GM21786 (cell line): ENCODE data around the gene CRTAC1.

Experiments used
- ATAC-seq: cut with Tn5 transposase; IDR thresholded peaks from one replicate; pipeline ENCODE4 v1.9.1; 2021; ENCODE audit not compliant: unreplicated experiment

Gene CRTAC1

GRCh38 chr10:97924678-97925077 is 105.7 kb downstream of the CRTAC1 start:
- no peak for ATAC-seq

GRCh38 chr10:97923476-97923875 is 106.9 kb downstream of the CRTAC1 start:
- ATAC-seq = no peak

DNA sequence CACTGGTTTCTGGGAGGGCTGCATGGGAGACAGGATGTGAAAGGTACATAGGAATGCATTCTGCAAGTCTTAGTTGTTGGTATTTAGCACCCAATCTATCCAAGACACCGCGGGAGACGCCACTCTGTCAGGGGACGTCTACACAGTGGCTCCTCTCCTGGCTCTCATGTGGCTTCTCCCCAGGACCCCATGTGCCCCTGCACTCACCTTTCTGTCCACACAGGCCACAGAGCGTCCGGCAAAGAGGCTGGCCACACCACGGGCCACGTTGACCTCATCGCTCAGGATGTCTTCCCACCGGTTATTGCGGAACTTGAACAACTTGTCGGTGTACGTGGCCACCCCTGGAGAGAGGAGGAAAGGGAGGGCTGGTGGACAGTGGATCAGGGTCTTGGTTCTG is 107.4 kb downstream of the CRTAC1 start:
- no peak for ATAC-seq

DNA sequence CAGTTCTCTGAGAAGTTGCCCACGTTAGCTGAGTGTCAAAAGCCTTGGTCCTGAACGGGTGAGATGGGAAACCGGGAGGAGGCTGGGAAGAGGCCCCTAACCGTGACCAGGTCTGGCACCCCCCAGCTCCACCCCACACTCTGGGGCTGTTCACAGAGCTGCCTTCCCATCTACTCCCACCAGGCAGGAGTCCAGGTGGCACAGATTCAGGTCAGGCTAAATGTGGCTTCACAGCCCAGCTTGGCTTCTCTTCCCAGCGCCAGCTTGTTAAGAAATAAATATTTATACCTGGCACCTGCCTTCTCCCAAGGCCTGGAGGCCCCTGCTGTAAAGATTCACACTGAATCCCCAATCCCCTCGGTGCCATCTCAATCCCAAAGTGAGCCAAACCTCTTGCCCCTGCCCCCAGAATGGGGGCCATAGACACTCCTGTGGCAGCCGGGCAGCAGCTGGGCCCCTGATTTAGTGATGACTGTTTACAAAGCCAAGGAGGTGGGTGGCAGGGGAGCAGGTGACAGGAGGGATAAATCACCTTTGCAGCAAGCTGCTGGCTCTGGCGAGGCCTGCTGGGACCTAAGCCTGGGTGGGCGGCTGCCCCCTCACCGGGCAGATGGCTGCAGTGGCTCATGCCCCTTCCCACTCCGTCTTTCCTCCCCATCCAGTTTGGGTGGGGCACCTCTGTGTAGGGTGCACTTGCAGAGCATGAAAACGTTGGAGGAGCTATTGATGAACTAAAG is 108.2 kb downstream of the CRTAC1 start:
- ATAC-seq = no peak

GRCh38 chr10:97921581-97922021 is 108.8 kb downstream of the CRTAC1 start:
- no peak for ATAC-seq

GRCh38 chr10:97920865-97921264 is 109.6 kb downstream of the CRTAC1 start:
- ATAC-seq = no peak

- ATAC-seq = no peak
Observed at GRCh38 chr10:97919012-97919411, 111.4 kb downstream of the CRTAC1 start.

DNA sequence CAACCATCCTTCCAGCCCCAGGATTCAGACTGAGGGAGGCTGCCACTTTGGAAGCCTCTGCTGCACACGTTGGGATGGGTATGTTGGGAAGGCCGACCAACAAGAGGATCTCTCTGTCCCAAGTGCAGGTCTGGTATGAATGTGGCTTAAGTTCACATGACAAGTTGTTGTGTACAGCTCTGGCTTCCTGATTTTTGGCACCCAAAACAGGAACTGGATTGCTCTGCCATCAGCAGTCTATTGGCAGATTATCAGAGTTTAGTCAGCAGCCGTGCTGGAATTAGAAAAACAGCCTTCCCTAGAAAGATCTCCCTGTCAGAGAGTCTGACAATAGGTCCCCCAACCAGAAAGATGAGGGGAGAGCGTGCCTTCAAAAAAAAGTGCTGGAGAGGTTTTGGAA is 113.8 kb downstream of the CRTAC1 start:
- no peak for ATAC-seq

- no peak for ATAC-seq
Observed at GRCh38 chr10:97915346-97916131, 114.9 kb downstream of the CRTAC1 start.

DNA sequence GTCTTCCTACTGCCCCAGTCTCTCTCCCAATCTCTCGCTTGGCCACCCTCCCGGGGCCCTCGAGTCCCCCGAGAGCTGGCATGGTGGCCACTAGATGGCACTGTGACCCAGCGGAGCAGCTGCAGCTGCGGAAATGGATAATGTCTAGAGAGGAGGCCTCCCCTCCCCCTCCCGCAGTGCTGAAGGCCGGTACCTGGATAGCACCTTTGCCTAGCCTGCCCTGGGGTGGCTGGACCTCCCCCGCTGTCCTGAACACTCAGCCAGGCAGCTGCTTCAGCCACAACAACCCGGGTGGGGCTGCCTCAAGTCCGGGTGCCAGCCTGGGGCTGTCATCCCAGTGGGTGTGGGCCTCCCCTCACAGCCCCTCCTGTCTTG is 115.6 kb downstream of the CRTAC1 start:
- no peak for ATAC-seq

- no peak for ATAC-seq
Observed at GRCh38 chr10:97914171-97914836, 116.1 kb downstream of the CRTAC1 start.

DNA sequence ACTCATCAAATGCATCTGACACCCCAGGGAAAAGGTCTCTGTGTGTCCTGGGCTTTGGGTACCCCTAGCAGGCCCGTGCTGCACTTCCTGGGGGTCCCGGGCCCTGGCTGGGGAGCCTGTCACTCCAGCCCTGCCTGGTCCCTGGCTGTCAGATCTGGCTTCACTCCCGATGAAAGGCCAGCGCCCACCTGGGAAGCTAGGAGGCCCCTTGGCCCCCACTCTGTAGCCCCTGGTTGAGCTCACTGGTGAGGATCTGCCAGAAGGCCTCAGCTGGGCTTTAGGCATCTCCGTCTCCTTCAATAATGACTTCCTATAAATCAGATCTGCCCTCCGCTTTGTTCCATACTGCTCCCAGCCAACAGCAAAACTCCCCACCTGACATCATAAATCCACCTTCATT is 116.8 kb downstream of the CRTAC1 start:
- ATAC-seq = no peak

GRCh38 chr10:97913193-97913592 is 117.2 kb downstream of the CRTAC1 start:
- no peak for ATAC-seq

DNA sequence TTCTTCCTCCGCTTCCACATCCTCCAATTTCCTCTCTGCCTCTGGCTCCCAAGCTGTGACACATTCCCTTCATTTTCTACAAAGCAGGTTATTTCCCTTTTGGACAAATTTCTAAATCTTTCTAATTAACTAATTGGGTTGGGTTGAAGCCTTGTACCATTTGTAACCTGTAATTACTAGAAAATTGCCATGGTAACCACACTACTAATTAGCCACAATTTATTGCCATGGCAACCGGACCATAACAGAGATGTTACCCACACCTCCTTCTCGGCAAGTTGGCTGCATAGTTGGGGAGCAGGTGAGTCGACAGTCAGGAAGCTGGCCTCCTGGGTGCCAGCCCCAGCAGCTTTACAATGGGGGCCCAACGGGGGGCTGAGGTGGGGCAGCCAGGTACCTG is 119.2 kb downstream of the CRTAC1 start:
- ATAC-seq = no peak

GRCh38 chr10:97910661-97911060 is 119.8 kb downstream of the CRTAC1 start:
- no peak for ATAC-seq

GRCh38 chr10:97907830-97908229 is 122.6 kb downstream of the CRTAC1 start:
- no peak for ATAC-seq

- no peak for ATAC-seq
Observed at GRCh38 chr10:97907211-97907610, 123.2 kb downstream of the CRTAC1 start.

DNA sequence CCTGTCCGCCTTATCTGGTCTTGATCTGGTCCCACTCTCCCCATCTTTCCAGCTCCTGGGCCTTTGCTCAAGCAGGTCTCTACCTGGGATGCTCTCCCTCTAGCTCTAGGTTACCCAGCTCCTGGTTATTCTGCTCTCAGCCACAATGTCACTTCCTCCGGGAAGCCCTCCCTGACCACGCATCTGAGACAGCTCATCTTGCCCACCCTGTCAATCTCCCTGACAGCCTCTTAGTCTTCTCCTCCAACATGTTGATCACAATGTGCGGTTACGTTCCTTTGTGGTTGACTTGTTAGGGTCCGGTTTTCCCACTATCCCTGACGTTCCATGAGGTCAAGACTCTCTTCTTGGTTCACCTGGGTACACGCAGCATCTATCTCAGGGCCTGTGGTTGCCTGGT is 125.1 kb downstream of the CRTAC1 start:
- no peak for ATAC-seq

DNA sequence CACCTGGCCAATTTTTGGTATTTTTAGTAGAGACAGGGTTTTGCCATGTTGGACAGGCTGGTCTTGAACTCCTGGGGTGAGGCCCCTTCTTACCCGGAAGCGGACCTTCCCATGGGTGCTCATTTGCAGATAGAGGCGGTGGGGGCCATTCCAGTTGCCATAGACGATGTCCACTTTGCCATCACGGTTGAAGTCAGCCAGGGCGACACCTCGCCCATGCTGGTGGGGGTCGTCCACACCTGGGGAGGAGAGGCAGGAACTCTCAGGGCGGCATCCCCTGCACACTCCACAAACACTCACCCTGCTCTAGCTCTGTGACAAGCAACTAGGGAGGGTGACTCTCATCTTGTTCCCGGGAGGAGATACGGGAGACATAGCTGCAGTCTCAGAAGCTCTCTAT is 125.8 kb downstream of the CRTAC1 start:
- ATAC-seq = no peak

- no peak for ATAC-seq
Observed at GRCh38 chr10:97904018-97904381, 126.4 kb downstream of the CRTAC1 start.

- ATAC-seq = no peak
Observed at GRCh38 chr10:97903128-97904017, 127.0 kb downstream of the CRTAC1 start.
